ENCODE data around the gene CYP26A1.

DNA sequence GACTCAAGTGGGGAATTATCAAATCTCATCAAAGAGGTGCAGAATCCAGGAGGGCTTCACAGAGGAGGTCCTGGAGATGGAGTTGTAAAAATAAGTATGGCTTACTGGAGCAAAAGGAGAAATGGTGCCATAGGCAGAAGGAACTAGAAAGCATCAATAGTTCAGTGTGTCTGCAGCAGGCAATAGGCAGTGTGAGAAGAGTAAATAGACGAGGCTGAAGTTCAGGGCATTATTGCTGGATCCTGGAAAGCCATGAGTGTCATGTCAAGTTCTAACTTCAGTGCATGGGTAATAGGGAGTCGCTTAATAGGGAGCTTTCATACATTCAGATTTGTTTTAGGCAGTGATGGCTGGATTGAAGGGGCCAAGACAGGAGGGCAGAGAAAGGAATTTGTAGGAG is 39.3 kb downstream of the CYP26A1 start:
- TF ChIP-seq, protein P1, sequence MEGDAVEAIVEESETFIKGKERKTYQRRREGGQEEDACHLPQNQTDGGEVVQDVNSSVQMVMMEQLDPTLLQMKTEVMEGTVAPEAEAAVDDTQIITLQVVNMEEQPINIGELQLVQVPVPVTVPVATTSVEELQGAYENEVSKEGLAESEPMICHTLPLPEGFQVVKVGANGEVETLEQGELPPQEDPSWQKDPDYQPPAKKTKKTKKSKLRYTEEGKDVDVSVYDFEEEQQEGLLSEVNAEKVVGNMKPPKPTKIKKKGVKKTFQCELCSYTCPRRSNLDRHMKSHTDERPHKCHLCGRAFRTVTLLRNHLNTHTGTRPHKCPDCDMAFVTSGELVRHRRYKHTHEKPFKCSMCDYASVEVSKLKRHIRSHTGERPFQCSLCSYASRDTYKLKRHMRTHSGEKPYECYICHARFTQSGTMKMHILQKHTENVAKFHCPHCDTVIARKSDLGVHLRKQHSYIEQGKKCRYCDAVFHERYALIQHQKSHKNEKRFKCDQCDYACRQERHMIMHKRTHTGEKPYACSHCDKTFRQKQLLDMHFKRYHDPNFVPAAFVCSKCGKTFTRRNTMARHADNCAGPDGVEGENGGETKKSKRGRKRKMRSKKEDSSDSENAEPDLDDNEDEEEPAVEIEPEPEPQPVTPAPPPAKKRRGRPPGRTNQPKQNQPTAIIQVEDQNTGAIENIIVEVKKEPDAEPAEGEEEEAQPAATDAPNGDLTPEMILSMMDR (IDR thresholded peaks at IDR 0.05): no peak
- no peak for TF ChIP-seq POLR2A (IDR thresholded peaks at IDR 0.05)
